CD4-positive, alpha-beta T cell (primary cell): ENCODE data around the gene VGLL4. TPM values are rescaled to one million over a fixed set of nuclear protein-coding genes. Genes with fewer than 3 reads are reported as not detected.

Experiments
- ATAC-seq: fragments of 200-7000 bp; cut with Tn5 transposase; one replicate; pipeline ENCODE4 v1.10.0; 2022; ENCODE audit warnings: mild to moderate bottlenecking; ENCODE audit not compliant: poor library complexity
- CTCF ChIA-PET: fragments of 350-600 bp; sonication (Branson Sonifier 250); formaldehyde crosslinking; loops from one replicate; lab custom pipeline; 2021; ENCODE audit warnings: antibody characterized with exemption, inconsistent platforms; lab: Charles Lee
- POLR2A ChIA-PET: fragments of 350-600 bp; sonication (Branson Sonifier 250); formaldehyde crosslinking; loops from one replicate; lab custom pipeline; 2021; ENCODE audit warnings: antibody characterized with exemption, inconsistent platforms; lab: Charles Lee
- DNase-seq, 14 experiments: peaks; one replicate each; pipeline ENCODE4 v3.0.0-alpha.2; 2013 to 2020; ENCODE audit warnings: mixed read lengths in 2 of 14
- H3K27ac ChIP-seq, 2 donors: one replicate each; pipeline versions ENCODE4 v1.5.1 to v1.7.0; 2013; ENCODE audit warnings: low read length in 2 of 2, low read depth in 1 of 2, mild to moderate bottlenecking in 1 of 2
- H3K27me3 ChIP-seq, 2 experiments: 1 replicate in 1 of 2; 2 replicates in 1 of 2; pipeline versions ENCODE4 v1.6.1 to v1.7.0; 2013; ENCODE audit warnings: low read length in 2 of 2, control low read depth in 1 of 2, mild to moderate bottlenecking in 1 of 2, moderate library complexity in 1 of 2; ENCODE audit not compliant: insufficient read depth in 2 of 2, control insufficient read depth in 1 of 2
- H3K36me3 ChIP-seq: one replicate; pipeline ENCODE4 v1.6.1; 2013; ENCODE audit warnings: low read length, control low read depth; ENCODE audit not compliant: insufficient read depth
- H3K4me1 ChIP-seq: one replicate; pipeline ENCODE4 v1.6.1; 2013; ENCODE audit warnings: low read length, control low read depth; ENCODE audit not compliant: insufficient read depth
- H3K4me3 ChIP-seq: one replicate; pipeline ENCODE4 v1.5.1; 2013; ENCODE audit warnings: mild to moderate bottlenecking, low read length, moderate library complexity
- H3K9me3 ChIP-seq, 2 experiments: 1 replicate in 1 of 2; 2 replicates in 1 of 2; pipeline versions ENCODE4 v1.6.1 to v1.7.0; 2013; ENCODE audit warnings: low read length in 2 of 2, mild to moderate bottlenecking in 2 of 2, control low read depth in 1 of 2, moderate library complexity in 1 of 2; ENCODE audit not compliant: control insufficient read depth in 1 of 2, insufficient read depth in 1 of 2
- H3K27ac Mint-ChIP-seq: one replicate; pipeline ENCODE4 v1.8.0; 2020; ENCODE audit warnings: mixed read lengths
- H3K27me3 Mint-ChIP-seq: one replicate; pipeline ENCODE4 v1.8.0; 2021; ENCODE audit warnings: mixed read lengths
- H3K36me3 Mint-ChIP-seq: one replicate; pipeline ENCODE4 v1.8.0; 2021; ENCODE audit warnings: low read depth, mixed read lengths
- H3K4me1 Mint-ChIP-seq: one replicate; pipeline ENCODE4 v1.8.0; 2021; ENCODE audit warnings: low read depth, mixed read lengths
- H3K4me3 Mint-ChIP-seq: one replicate; pipeline ENCODE4 v1.8.0; 2020; ENCODE audit warnings: mild to moderate bottlenecking, mixed read lengths
- H3K9me3 Mint-ChIP-seq: one replicate; pipeline ENCODE4 v1.8.0; 2020; ENCODE audit warnings: mixed read lengths
- intact Hi-C, 2 experiments: fragments of 100-400 bp; cut with DNase I in 1 of 2; cut with micrococcal nuclease in 1 of 2; formaldehyde crosslinking; loops; one replicate each; pipeline versions ENCODE4 v1.15.1 to v1.9.0; 2023 to 2025; cut with DNase I, micrococcal nuclease
- polyA plus RNA-seq, 2 donors: library from polyadenylated mRNA; unstranded; fragments of 120-200 nt; gene quantifications; one replicate each; pipeline ENCODE4 v1.2.1, GENCODE V29; 2013
- total RNA-seq, 174 experiments: library from RNA in 2 of 174; stranded (reverse) in 2 of 174; gene quantifications; one replicate each; pipeline ENCODE4 v1.2.3 and lab custom pipeline; 2021 to 2026
- TF ChIP-seq, protein P1 (sequence below): fragments of 200-600 bp; IDR thresholded peaks from one replicate; pipeline ENCODE4 v1.8.0; 2022; ENCODE audit warnings: antibody characterized with exemption, mild to moderate bottlenecking

VGLL4 gene, protein sequence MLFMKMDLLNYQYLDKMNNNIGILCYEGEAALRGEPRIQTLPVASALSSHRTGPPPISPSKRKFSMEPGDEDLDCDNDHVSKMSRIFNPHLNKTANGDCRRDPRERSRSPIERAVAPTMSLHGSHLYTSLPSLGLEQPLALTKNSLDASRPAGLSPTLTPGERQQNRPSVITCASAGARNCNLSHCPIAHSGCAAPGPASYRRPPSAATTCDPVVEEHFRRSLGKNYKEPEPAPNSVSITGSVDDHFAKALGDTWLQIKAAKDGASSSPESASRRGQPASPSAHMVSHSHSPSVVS
- 10 to 100 TPM; 10.5 to 11.3 TPM for total RNA-seq
- 20.2 TPM for polyA plus RNA-seq (2013, experiment 1 of 2)
- polyA plus RNA-seq (2013, experiment 2 of 2): 20.1 TPM
- 13.4 to 50.0 (median 35.1) reads per million in 172 experiments for total RNA-seq (lab: John Stamatoyannopoulos, UW)

- Histone ChIP-seq H3K36me3 (no peaks in the 10 kb centered on the region), H3K9me3 (no peaks in the 10 kb centered on the region), H3K4me1 (peaks cover 22% of the 10 kb centered on the region), H3K27me3 (no peaks in the 10 kb centered on the region), H3K27ac (peak within 1 kb of the TSS; percentile 80 to 89), H3K4me3 (peak within 1 kb of the TSS; percentile 89)
- H3K36me3 Mint-ChIP-seq: peaks cover 26% of the 10 kb centered on the region
- ChIA-PET POLR2A (interaction anchor here (0.7 to 2.2 kb wide), 12 partner anchors 8 to 1995 kb away, joined by 3 to 15 read pairs (median 4); partner anchors contain the start of genes ATG7, MTMR14, TAMM41 and TSEN2), CTCF (interaction anchor here (1.1 kb wide), 1 partner anchor 9 kb away, joined by 3 read pairs; no protein-coding TSS in a partner anchor)
- ATAC-seq: peak; percentile 54
- H3K27me3 Mint-ChIP-seq: no peaks in the 10 kb centered on the region
- peak within 1 kb of the TSS; percentile 98 for H3K27ac Mint-ChIP-seq
- peak within 1 kb of the TSS; percentile 98 for H3K4me3 Mint-ChIP-seq
- H3K9me3 Mint-ChIP-seq: no peaks in the 10 kb centered on the region
- intact Hi-C loops: loop anchor here in 1 of 2 experiments (5.0 kb wide), 2 partner anchors 61 to 74 kb away; no protein-coding TSS in a partner anchor
- peaks cover 43% of the 10 kb centered on the region for H3K4me1 Mint-ChIP-seq
- TF ChIP-seq, protein P1, sequence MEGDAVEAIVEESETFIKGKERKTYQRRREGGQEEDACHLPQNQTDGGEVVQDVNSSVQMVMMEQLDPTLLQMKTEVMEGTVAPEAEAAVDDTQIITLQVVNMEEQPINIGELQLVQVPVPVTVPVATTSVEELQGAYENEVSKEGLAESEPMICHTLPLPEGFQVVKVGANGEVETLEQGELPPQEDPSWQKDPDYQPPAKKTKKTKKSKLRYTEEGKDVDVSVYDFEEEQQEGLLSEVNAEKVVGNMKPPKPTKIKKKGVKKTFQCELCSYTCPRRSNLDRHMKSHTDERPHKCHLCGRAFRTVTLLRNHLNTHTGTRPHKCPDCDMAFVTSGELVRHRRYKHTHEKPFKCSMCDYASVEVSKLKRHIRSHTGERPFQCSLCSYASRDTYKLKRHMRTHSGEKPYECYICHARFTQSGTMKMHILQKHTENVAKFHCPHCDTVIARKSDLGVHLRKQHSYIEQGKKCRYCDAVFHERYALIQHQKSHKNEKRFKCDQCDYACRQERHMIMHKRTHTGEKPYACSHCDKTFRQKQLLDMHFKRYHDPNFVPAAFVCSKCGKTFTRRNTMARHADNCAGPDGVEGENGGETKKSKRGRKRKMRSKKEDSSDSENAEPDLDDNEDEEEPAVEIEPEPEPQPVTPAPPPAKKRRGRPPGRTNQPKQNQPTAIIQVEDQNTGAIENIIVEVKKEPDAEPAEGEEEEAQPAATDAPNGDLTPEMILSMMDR: no peak
- DNase-seq: peak; percentile 27 to 79 (median 57)
Observed at GRCh38 chr3:11643605-11644087, at the start of gene VGLL4. Gene VGLL4, minus strand, starts transcription at chr3:11643915. Its CDS starts 397 bp downstream, at chr3:11643518.

DNA sequence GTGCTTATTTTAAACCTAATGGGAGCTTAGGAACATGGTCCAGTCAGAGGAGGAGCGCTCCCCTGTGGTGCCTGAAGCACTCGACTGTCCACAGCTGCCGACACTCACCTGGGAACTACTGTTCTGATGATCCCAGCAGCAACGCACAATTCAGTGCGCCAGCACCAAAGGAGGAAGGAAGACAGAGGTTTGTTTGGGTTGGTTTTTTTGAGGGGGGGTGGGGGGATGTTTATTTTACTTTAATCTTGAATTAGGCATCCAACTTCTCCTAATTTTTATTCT is 48.8 kb upstream of the VGLL4 start:
- no peaks in the 10 kb centered on the region for H3K27me3 Mint-ChIP-seq
- Histone ChIP-seq H3K27me3 (no peaks in the 10 kb centered on the region), H3K9me3 (no peaks in the 10 kb centered on the region), H3K4me1 (no peaks in the 10 kb centered on the region), H3K36me3 (no peaks in the 10 kb centered on the region), H3K4me3 (no peak overlapping the region), H3K27ac (no peak overlapping the region)
- ChIA-PET POLR2A (no interaction called here), CTCF (no interaction called here)
- intact Hi-C loops: no loop called here
- H3K27ac Mint-ChIP-seq: no peak overlapping the region
- H3K36me3 Mint-ChIP-seq: peaks cover 17% of the 10 kb centered on the region
- H3K9me3 Mint-ChIP-seq: no peaks in the 10 kb centered on the region
- TF ChIP-seq, protein P1: no peak
- ATAC-seq (no peak), DNase-seq (no peak)
- H3K4me3 Mint-ChIP-seq: no peak overlapping the region
- H3K4me1 Mint-ChIP-seq: no peaks in the 10 kb centered on the region

GRCh38 chr3:11691767-11692531 is 48.2 kb upstream of the VGLL4 start:
- no peak overlapping the region for H3K4me3 ChIP-seq
- Mint-ChIP-seq H3K4me1 (no peaks in the 10 kb centered on the region), H3K27ac (no peak overlapping the region), H3K36me3 (peaks cover 13% of the 10 kb centered on the region), H3K9me3 (no peaks in the 10 kb centered on the region), H3K27me3 (no peaks in the 10 kb centered on the region), H3K4me3 (no peak overlapping the region)
- H3K27ac ChIP-seq: no peak overlapping the region
- no peaks in the 10 kb centered on the region for H3K27me3 ChIP-seq
- intact Hi-C loops: no loop called here
- POLR2A ChIA-PET: no interaction called here
- CTCF ChIA-PET: no interaction called here
- TF ChIP-seq, protein P1: no peak
- ATAC-seq (no peak), DNase-seq (no peak)
- H3K9me3 ChIP-seq: no peaks in the 10 kb centered on the region
- no peaks in the 10 kb centered on the region for H3K4me1 ChIP-seq
- no peaks in the 10 kb centered on the region for H3K36me3 ChIP-seq
